HG03103 (cell line): ENCODE results near the gene YY1.
A peak's percentile ranks its signal among the peaks of the same experiment; 100 is the strongest.
"Not testable (repeated sequence)": the region's sequence is repeated elsewhere in the genome, so short reads cannot be mapped to it uniquely, and the experiment has no call there.

Experiments
- ATAC-seq: cut with Tn5 transposase; IDR thresholded peaks from one replicate; pipeline ENCODE4 v1.9.1; 2021; ENCODE audit warnings: low read depth; ENCODE audit not compliant: unreplicated experiment

YY1 gene

GRCh38 chr14:100294213-100294962 is 55.4 kb downstream of the YY1 start:
- ATAC-seq, result no peak

GRCh38 chr14:100294963-100295330 is 56.0 kb downstream of the YY1 start:
- no peak for ATAC-seq

DNA sequence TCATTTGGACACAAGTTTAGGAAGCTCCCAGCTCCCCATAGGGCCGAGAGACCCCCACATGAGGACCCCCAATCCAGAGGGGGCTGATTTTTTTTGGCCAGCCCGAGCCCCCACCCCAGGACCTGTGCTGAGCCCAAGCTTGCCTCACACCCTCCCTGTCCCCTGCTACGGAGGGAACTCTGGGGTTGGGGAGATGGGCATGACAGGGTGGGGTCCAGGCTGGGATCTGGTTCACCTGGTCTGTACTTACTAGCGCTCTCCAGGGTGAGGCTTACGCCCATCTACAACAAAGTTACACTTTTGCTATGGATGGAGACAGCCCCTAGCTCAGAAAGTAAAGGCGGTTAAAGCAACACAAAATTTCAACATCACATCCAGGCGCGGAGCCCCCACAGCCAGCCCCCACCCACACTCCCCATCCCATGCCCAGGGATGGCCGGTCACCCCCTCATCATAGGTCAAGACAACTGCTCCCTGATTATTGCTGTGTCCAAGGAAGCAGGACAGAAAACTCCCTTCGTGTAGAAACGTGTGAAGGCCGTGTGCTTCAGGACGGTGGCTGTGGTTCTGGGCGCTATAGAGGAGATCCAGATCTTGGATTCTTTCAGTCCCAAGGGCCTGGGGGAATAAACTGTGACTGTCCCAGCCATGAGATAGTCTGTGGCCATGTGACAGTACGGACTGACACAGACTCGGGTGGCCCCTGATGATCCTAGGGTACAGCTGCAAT is 56.6 kb downstream of the YY1 start:
- no peak for ATAC-seq

DNA sequence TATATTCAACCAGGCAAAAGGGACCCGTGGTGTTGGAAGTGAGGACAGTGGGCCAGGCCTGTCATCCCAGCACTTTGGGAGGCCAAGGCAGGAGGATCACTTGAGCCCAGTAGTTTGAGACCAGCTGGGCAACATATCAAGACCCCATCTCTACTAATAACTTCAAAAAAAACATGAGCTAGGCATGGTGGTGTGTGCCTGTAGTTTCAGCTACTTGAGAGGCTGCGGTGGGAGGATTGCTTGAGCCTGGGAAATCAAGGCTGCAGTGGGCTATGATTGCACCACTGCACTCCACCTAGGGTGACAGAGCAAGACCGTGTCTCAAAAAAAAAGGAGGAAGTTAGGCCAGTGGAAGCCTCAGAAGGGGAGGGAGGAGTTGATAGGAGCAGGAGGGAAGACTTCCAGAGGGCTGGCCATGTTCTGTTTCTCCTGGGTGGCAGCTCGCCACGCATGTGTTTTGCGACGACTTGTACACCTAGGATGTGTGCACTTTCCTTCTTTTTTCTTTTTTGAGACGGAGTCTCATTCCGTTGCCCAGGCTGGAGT is 57.2 kb downstream of the YY1 start:
- ATAC-seq, result no peak

- ATAC-seq, result not testable (repeated sequence)
These were observed 57.8 kb downstream of the YY1 start for GRCh38 chr14:100296729-100297128.

DNA sequence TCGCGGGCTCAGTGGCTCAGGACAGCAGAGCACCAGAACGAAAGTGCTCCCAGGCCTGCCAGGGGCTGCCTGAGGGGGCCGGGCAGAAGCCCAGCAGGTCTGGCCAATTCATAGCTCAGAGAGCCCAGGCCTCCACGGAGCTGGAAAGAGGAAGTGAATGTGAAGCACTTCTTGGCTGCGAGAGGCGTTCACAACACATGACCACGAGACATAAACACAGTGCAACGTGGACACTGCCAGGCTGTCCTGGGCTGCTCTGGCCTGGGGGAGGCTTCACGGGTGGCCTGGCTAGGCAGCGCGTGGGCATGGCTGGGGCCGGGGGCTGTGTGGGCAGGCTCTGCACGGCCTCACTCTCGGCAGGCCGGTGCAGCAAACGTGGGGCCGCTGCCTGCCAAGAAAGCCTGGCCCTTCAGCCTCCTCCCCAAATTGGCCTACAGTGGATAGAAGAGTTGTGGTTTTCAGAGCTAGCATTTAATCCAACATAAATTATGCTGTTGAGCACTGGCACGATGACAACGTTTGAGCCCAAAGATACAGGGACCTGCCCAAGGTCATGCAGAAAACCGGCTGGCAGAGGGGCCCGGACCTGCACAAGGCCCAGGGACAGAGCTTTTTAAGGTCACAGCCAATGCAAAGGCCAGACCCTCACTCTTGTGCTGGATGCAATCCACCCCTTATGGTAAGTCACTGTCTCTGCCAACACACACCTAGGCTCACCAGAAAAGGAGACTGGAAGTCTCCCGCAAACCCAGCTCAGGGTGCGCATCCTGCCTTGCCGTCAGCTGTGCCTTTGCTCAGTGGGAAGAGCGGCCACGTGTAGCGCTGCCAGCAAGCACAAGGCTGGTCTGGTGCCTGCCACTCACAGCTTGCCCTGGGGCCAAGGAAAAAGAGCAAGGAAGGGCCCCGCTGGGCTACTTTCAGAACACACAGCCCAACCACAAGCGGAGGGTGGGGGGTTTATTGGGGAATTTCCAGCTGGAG is 58.7 kb downstream of the YY1 start:
- ATAC-seq, result peak; percentile 89

DNA sequence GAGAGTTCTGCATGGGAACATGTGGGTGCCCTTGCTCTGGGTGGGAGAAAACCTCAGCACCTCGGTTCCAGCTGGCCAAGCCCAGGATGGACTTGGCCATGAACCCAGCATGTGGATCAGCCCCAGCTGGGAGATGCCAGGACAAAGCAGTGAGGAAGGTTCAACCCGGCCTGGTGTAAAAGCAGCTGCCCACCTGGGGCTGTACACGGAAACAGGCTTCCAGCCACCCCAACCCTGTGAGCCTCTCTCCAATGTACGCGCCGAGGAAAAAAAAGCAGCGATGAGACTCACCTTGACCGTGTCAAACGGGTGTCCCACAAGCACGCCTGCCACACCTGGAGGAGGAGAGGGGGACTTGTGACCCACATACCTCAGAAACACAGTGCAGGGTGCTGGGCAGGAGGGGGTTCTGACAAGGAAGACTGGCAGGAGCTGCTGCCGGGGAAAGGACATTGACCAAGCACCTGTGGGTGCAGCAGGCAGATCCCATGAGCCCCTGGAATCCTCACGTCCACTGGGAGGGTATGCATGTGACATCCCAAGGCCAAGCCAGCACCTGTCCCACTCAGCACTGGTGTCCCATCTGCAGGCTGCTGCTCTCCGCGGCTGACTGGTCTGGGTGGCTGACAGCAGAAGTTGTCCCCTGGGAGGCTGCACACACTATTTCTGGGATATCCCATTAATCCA is 59.8 kb downstream of the YY1 start:
- no peak for ATAC-seq

GRCh38 chr14:100299238-100299560 is 60.3 kb downstream of the YY1 start:
- ATAC-seq, result no peak

GRCh38 chr14:100302616-100303015 is 63.7 kb downstream of the YY1 start:
- ATAC-seq, result no peak

- ATAC-seq, result no peak
These were observed 64.2 kb downstream of the YY1 start for GRCh38 chr14:100303179-100303578.

DNA sequence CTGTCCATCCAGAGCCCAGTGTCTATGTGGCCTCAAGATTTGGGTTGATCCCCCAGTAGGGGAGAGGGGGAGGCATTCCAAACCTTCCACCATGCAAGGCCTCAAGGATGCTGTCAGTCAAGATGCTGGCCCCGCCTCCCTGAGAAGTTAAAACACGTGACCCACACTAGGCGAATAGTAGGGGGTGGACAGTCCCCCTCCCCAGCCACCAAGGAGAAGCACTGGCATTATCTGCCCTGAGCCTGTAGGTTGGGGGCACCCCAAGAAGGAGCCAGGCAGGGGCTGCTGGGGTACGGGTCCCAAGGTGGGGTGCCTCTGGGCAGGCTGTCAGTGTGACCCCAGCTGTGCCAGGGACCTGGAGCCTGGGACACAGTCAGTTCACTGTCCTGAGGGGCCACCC is 65.0 kb downstream of the YY1 start:
- no peak for ATAC-seq

GRCh38 chr14:100304825-100305323 is 65.9 kb downstream of the YY1 start:
- ATAC-seq, result no peak

GRCh38 chr14:100305324-100306100 is 66.6 kb downstream of the YY1 start:
- no peak for ATAC-seq

GRCh38 chr14:100306101-100306997 is 67.4 kb downstream of the YY1 start, which contains the start of gene SLC25A29:
SLC25A29 (minus strand) TSS chr14:100306444; CDS start chr14:100306232, 212 bp downstream.
- ATAC-seq, result peak; percentile 82

GRCh38 chr14:100306998-100307765 is 68.2 kb downstream of the YY1 start:
- ATAC-seq, result no peak

- no peak for ATAC-seq
These were observed 69.0 kb downstream of the YY1 start for GRCh38 chr14:100307766-100308426.

DNA sequence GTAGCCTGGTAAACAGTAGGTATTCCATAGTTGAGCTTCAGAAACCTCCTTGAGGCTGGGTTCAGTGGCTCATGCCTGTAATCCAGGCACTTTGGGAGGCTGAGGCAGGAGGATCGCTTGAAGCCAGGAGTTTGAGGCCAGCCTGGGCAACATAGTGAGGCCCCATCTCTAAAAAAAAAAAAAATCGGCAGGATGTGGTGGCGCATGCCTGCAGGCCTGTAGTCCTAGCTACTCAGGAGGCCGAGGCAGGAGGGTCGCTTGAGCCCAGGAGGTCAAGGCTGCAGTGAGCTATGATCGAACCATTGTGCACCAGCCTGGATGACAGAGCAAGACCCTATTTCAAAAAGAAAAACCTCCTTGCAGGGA is 69.5 kb downstream of the YY1 start:
- not testable (repeated sequence) for ATAC-seq
